RWPE2 (cell line): ENCODE results near the gene SMPD2.
A peak's percentile ranks its signal among the peaks of the same experiment; 100 is the strongest.

Experiments used
- ATAC-seq: fragments of 200-7000 bp; cut with Tn5 transposase; 3 replicates; pipeline ENCODE4 v1.9.1; 2021; ENCODE audit warnings: low read depth
- DNase-seq: peaks from one replicate; pipeline ENCODE4 v3.0.0-alpha.2; 2020; ENCODE audit warnings: low spot score
- H3K27ac ChIP-seq: fragments of 450-650 bp; 2 replicates; pipeline ENCODE4 v1.5.1; 2017; ENCODE audit warnings: mild to moderate bottlenecking; ENCODE audit not compliant: poor library complexity, severe bottlenecking
- H3K27me3 ChIP-seq: fragments of 250-450 bp; sonication (Bioruptor Pico); 2 replicates; pipeline ENCODE4 v1.5.1; 2021; ENCODE audit warnings: mild to moderate bottlenecking, moderate library complexity; ENCODE audit not compliant: insufficient read depth, poor library complexity, severe bottlenecking
- H3K36me3 ChIP-seq: fragments of 250-450 bp; sonication (Bioruptor Pico); 2 replicates; pipeline ENCODE4 v1.5.1; 2020; ENCODE audit warnings: low read depth, mild to moderate bottlenecking, moderate library complexity
- H3K4me1 ChIP-seq: fragments of 250-450 bp; sonication (Bioruptor Pico); 2 replicates; pipeline ENCODE4 v1.5.1; 2021; ENCODE audit warnings: mild to moderate bottlenecking, moderate library complexity; ENCODE audit not compliant: insufficient read depth, poor library complexity, severe bottlenecking
- H3K4me3 ChIP-seq: fragments of 250-450 bp; sonication (Bioruptor Pico); 2 replicates; pipeline ENCODE4 v1.5.1; 2021; ENCODE audit warnings: mild to moderate bottlenecking, moderate library complexity; ENCODE audit not compliant: severe bottlenecking
- H3K9me3 ChIP-seq: fragments of 250-450 bp; sonication (Bioruptor Pico); 2 replicates; pipeline ENCODE4 v1.5.1; 2021; ENCODE audit warnings: mild to moderate bottlenecking, moderate library complexity; ENCODE audit not compliant: severe bottlenecking
- CTCF ChIP-seq: fragments of 450-650 bp; IDR thresholded peaks from one replicate; pipeline ENCODE4 v1.5.1; 2017; ENCODE audit warnings: mild to moderate bottlenecking, moderate library complexity; ENCODE audit not compliant: poor library complexity, severe bottlenecking

SMPD2 gene

GRCh38 chr6:109440331-109441068 is at the start of gene SMPD2, which contains the start of gene PPIL6:
Gene SMPD2 (plus strand): TSS chr6:109440724. CDS start chr6:109441122, 398 bp downstream.
Gene PPIL6 (minus strand): TSS chr6:109440628. CDS start chr6:109440590, 38 bp downstream.
- TF ChIP-seq CTCF: peak; percentile 31
- ATAC-seq: peak; percentile 77
- peak within 1 kb of the TSS; percentile 36 for H3K27ac ChIP-seq
- peaks cover 22% of the 10 kb centered on the region for H3K36me3 ChIP-seq
- DNase-seq: no peak
- H3K9me3 ChIP-seq: no peaks in the 10 kb centered on the region
- peaks cover 9% of the 10 kb centered on the region for H3K4me1 ChIP-seq
- peak within 1 kb of the TSS; percentile 75 for H3K4me3 ChIP-seq
- H3K27me3 ChIP-seq: no peaks in the 10 kb centered on the region

- DNase-seq: no peak
- TF ChIP-seq CTCF: no peak
Measured at GRCh38 chr6:109393157-109393885, 47.2 kb upstream of the SMPD2 start.

DNA sequence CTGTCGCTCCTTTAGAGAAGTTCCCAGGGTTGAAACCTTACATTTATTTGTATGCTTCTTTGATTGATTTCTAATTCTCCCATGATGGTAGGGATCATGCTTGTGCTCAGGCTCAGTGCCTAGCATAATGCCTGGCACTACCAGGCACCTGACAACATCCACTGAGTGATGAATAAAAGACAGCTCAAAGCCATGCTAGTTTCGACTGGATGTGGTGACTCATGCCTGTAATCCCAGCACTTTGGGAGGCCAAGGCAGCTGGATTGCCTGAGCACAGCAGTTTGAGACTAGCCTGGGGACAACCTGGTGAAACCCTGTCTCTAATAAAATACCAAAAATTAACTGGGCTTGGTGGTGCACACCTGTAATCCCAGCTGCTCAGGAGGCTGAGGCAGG is 46.6 kb upstream of the SMPD2 start:
- Histone ChIP-seq H3K4me3 (no peak overlapping the region), H3K27me3 (no peaks in the 10 kb centered on the region), H3K4me1 (no peaks in the 10 kb centered on the region), H3K36me3 (no peaks in the 10 kb centered on the region), H3K27ac (no peak overlapping the region), H3K9me3 (no peaks in the 10 kb centered on the region)
- no peak for TF ChIP-seq CTCF
- ATAC-seq (peak; percentile 77), DNase-seq (no peak)

More at GRCh38 chr6:109393157-109393885, 47.2 kb upstream of the SMPD2 start:
- Histone ChIP-seq H3K9me3 (no peaks in the 10 kb centered on the region), H3K4me1 (no peaks in the 10 kb centered on the region), H3K4me3 (no peak overlapping the region), H3K27me3 (no peaks in the 10 kb centered on the region), H3K27ac (no peak overlapping the region), H3K36me3 (no peaks in the 10 kb centered on the region)
- no peak for ATAC-seq

- H3K27me3 ChIP-seq: no peaks in the 10 kb centered on the region
- no peak for TF ChIP-seq CTCF
- no peaks in the 10 kb centered on the region for H3K9me3 ChIP-seq
- no peak overlapping the region for H3K4me3 ChIP-seq
- DNase-seq: no peak
- H3K36me3 ChIP-seq: no peaks in the 10 kb centered on the region
- no peak for ATAC-seq
- no peak overlapping the region for H3K27ac ChIP-seq
- H3K4me1 ChIP-seq: no peaks in the 10 kb centered on the region
Measured at GRCh38 chr6:109396046-109396718, 44.3 kb upstream of the SMPD2 start.
